ENCODE data around the gene SOX10. TPM values are rescaled to one million over a fixed set of nuclear protein-coding genes. Genes with fewer than 3 reads are reported as not detected.
A peak's percentile ranks its signal among the peaks of the same experiment; 100 is the strongest.

The SOX10 gene
- total and polyA plus RNA-seq, 7 donors, result 0.10 to 0.36 (median 0.18) TPM; not detected in 2

DNA sequence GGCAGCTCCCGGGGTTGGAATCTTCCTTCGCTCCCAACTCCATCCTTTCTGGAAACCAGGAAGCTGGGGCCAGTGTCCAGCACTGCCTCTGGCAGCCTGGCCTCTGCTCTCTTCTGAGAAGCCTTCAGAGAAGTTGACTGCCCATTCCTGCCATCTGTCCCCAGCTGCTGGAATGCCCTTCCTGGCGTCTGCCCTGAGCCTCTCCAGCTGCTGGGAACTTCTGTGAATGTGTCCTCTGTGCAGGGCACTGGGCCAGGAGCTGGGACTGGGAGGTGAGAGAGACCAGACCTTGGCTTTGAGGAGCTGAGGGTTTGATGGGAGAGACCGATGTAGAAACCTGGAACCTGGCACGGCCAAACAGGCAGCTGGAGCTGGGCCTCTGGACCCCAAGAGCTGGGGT, 5.9 kb upstream of the SOX10 start:
- no peaks in the 10 kb centered on the region for H3K27me3 ChIP-seq (ENCODE audit: insufficient read depth in 3 of 3, low read length in 2 of 3)
- ATAC-seq (peak in 2 of 4 donors; percentile 16 to 37), DNase-seq (no peak)
- 42 to 67% (median 43%) methylated on average over 5 of the region's 5 CpGs for WGBS, 3 donors
- H3K4me1 ChIP-seq, result no peaks in the 10 kb centered on the region
- H3K36me3 ChIP-seq (ENCODE audit: insufficient read depth in 1 of 2, low read depth in 1 of 2), result no peaks in the 10 kb centered on the region
- H3K9me3 ChIP-seq, result no peaks in the 10 kb centered on the region
- TF ChIP-seq, protein P1, sequence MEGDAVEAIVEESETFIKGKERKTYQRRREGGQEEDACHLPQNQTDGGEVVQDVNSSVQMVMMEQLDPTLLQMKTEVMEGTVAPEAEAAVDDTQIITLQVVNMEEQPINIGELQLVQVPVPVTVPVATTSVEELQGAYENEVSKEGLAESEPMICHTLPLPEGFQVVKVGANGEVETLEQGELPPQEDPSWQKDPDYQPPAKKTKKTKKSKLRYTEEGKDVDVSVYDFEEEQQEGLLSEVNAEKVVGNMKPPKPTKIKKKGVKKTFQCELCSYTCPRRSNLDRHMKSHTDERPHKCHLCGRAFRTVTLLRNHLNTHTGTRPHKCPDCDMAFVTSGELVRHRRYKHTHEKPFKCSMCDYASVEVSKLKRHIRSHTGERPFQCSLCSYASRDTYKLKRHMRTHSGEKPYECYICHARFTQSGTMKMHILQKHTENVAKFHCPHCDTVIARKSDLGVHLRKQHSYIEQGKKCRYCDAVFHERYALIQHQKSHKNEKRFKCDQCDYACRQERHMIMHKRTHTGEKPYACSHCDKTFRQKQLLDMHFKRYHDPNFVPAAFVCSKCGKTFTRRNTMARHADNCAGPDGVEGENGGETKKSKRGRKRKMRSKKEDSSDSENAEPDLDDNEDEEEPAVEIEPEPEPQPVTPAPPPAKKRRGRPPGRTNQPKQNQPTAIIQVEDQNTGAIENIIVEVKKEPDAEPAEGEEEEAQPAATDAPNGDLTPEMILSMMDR (IDR thresholded peaks at IDR 0.05), result no peak
- intact Hi-C loops (cut with DNase I), result no loop called here
- H3K4me3 ChIP-seq, result no peak overlapping the region
- no peak overlapping the region for H3K27ac ChIP-seq

DNA sequence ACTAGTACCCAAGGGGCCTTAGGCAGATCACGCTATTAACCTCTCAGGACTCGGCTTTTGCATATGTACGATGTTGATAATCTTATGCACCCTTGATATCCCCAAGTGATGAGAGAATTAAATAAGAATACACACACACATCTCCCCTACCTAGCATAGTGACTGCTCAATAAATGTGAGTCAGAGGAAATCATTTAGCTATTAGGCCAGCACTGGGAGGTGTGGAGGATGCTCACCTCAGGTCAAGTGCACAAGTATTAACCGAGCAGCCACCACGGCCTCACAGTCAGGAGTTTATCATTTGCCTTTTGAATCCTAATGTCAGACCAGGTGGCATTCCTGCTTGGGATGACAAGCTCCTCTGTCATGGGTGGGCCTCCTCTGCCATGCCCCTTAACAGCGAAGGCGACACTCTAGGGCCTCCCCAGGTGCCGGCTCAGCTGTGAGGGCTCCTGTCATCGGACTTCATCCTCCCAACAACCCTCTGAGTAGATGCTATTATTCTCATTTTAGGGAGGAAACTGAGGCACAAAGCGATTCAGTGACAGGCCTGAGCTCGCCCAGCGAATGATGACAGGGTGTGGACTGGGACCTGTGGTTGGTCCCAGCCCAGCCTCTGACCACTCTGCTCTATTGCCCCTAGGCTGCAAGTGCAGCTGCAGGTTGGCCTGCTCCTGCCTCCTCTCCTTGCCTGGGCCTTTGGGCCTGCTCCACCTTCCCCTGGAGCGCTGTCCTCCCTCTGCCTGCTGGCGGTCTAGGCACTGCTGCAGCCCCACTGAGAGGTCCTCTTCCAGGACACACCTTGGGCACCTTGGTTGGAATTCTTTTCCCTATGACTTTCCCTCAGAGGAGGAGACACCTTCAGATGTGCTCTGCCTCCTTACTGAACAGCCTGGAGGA, 5.0 kb upstream of the SOX10 start:
- Histone ChIP-seq H3K36me3 (ENCODE audit: insufficient read depth in 1 of 2, low read depth in 1 of 2) (no peaks in the 10 kb centered on the region), H3K27me3 (ENCODE audit: insufficient read depth in 3 of 3, low read length in 2 of 3) (no peaks in the 10 kb centered on the region), H3K9me3 (no peaks in the 10 kb centered on the region), H3K4me3 (no peak overlapping the region), H3K4me1 (no peaks in the 10 kb centered on the region), H3K27ac (no peak overlapping the region)
- WGBS, 3 donors, result 87 to 95% (median 91%) methylated on average over 14 of the region's 14 CpGs
- no peak for ATAC-seq
- TF ChIP-seq, protein P1 (IDR thresholded peaks at IDR 0.05), result no peak
- DNase-seq, result no peak
- intact Hi-C loops (cut with DNase I), result no loop called here

DNA sequence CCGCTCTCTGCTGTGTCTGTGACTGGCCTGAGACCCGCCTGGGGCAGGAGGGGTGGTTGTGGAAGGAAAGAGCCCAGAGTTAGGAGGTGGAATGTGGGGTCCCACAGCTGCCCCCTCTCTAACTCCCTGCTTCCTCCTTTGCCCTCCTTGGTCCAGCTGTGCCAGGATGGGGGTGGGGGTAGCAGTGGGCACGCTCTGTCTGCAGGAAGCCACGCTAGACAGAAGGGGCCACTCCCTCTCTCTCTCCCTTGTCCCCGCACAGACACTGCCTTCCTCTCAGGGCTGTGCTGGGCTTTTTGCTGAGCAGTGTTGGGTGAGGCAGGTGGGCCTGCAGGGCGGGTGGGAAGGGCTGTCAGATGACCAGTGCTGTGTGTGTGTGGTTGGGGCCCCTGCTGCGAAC, 2.0 kb upstream of the SOX10 start:
- ATAC-seq, result no peak
- WGBS, 3 donors, result 88 to 90% (median 89%) methylated on average over 5 to 7 of the region's 7 CpGs
- Histone ChIP-seq H3K4me3 (no peak overlapping the region), H3K27me3 (ENCODE audit: insufficient read depth in 3 of 3, low read length in 2 of 3) (no peaks in the 10 kb centered on the region), H3K36me3 (ENCODE audit: insufficient read depth in 1 of 2, low read depth in 1 of 2) (no peaks in the 10 kb centered on the region), H3K4me1 (no peaks in the 10 kb centered on the region), H3K9me3 (no peaks in the 10 kb centered on the region), H3K27ac (no peak overlapping the region)
- no peak for DNase-seq
- intact Hi-C loops (cut with DNase I), result no loop called here
- TF ChIP-seq, protein P1 (IDR thresholded peaks at IDR 0.05), result no peak

DNA sequence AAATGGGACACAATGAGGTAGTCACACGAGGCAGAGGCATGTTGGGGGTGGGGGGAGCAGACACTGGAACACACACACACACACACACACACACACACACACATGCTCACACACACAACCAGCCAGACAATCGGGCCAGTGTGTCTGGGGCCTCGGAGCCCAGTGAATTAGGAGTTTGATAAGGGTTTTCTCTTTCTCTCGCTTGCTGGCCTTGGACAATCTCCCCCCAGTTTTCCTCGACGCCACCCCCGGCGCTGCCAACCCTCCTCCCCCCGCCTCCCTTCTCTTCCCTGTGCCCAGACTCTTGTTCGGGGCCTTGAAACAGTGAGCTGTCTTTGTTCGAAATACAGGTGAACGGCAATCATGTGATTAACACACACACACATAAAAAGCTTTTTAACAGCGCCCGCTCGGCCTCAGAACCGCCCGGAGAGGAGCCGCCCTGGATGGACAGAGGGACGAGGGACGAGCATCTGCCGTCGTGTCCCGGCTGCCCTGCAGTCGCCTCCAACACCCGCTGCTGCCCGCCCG, 1.5 kb upstream of the SOX10 start:
- TF ChIP-seq, protein P1 (IDR thresholded peaks at IDR 0.05), result no peak
- intact Hi-C loops (cut with DNase I), result no loop called here
- Histone ChIP-seq H3K27me3 (ENCODE audit: insufficient read depth in 3 of 3, low read length in 2 of 3) (no peaks in the 10 kb centered on the region), H3K36me3 (ENCODE audit: insufficient read depth in 1 of 2, low read depth in 1 of 2) (no peaks in the 10 kb centered on the region), H3K4me3 (no peak overlapping the region), H3K27ac (no peak overlapping the region), H3K4me1 (no peaks in the 10 kb centered on the region), H3K9me3 (no peaks in the 10 kb centered on the region)
- no peak for ATAC-seq
- DNase-seq, result no peak
- WGBS, 3 donors, result 82 to 91% (median 90%) methylated on average over 24 to 27 of the region's 27 CpGs
